T-helper 2 cell treated with Interferon-gamma antibody and Interleukin-4, amounts not matched to agents 5 μg/mL and 100 μg/mL, for 36 hours (primary cell): ENCODE results near the gene COL23A1.
"Not testable (repeated sequence)": the region's sequence is repeated elsewhere in the genome, so short reads cannot be mapped to it uniquely, and the experiment has no call there.

Source experiments
- DNase-seq: peaks from one replicate; pipeline ENCODE4 v3.0.0; 2021; ENCODE audit warnings: low spot score
- H3K27ac Mint-ChIP-seq: one replicate; pipeline ENCODE4 v1.8.0; 2021; ENCODE audit warnings: mild to moderate bottlenecking, mixed read lengths
- H3K27me3 Mint-ChIP-seq: one replicate; pipeline ENCODE4 v1.8.0; 2021; ENCODE audit warnings: low read depth, mixed read lengths
- H3K36me3 Mint-ChIP-seq: one replicate; pipeline ENCODE4 v1.8.0; 2021; ENCODE audit warnings: low read depth, mixed read lengths
- H3K4me1 Mint-ChIP-seq: one replicate; pipeline ENCODE4 v1.8.0; 2021; ENCODE audit warnings: low read depth, mixed read lengths
- H3K4me3 Mint-ChIP-seq: one replicate; pipeline ENCODE4 v1.8.0; 2022; ENCODE audit warnings: mild to moderate bottlenecking, moderate library complexity, mixed read lengths
- H3K9me3 Mint-ChIP-seq: one replicate; pipeline ENCODE4 v1.8.0; 2021; ENCODE audit warnings: mixed read lengths

COL23A1 gene

GRCh38 chr5:178302321-178302720 lies 287.9 kb downstream of the COL23A1 start:
- H3K27me3 Mint-ChIP-seq, DNase-seq, H3K9me3 Mint-ChIP-seq, H3K4me1 Mint-ChIP-seq, H3K4me3 Mint-ChIP-seq, H3K36me3 Mint-ChIP-seq, H3K27ac Mint-ChIP-seq: not testable (repeated sequence)

- no peak for DNase-seq
- Mint-ChIP-seq H3K4me1 (no peaks in the 10 kb centered on the region), H3K27me3 (no peaks in the 10 kb centered on the region), H3K4me3 (no peak overlapping the region), H3K27ac (no peak overlapping the region), H3K36me3 (no peaks in the 10 kb centered on the region), H3K9me3 (no peaks in the 10 kb centered on the region)
Observed at GRCh38 chr5:178301641-178302040, 288.6 kb downstream of the COL23A1 start.

- DNase-seq = no peak
- Mint-ChIP-seq H3K36me3 (no peaks in the 10 kb centered on the region), H3K9me3 (peaks cover 6% of the 10 kb centered on the region), H3K27me3 (no peaks in the 10 kb centered on the region), H3K4me1 (no peaks in the 10 kb centered on the region), H3K4me3 (no peak overlapping the region), H3K27ac (no peak overlapping the region)
Observed at GRCh38 chr5:178298283-178298807, 291.8 kb downstream of the COL23A1 start.

- no peak overlapping the region for H3K27ac Mint-ChIP-seq
- no peaks in the 10 kb centered on the region for H3K4me1 Mint-ChIP-seq
- DNase-seq = no peak
- no peak overlapping the region for H3K4me3 Mint-ChIP-seq
- peaks cover 6% of the 10 kb centered on the region for H3K9me3 Mint-ChIP-seq
- H3K36me3 Mint-ChIP-seq = no peaks in the 10 kb centered on the region
- no peaks in the 10 kb centered on the region for H3K27me3 Mint-ChIP-seq
Observed at GRCh38 chr5:178297751-178298150, 292.4 kb downstream of the COL23A1 start.

- no peaks in the 10 kb centered on the region for H3K4me1 Mint-ChIP-seq
- peaks cover 6% of the 10 kb centered on the region for H3K9me3 Mint-ChIP-seq
- no peaks in the 10 kb centered on the region for H3K36me3 Mint-ChIP-seq
- no peak overlapping the region for H3K4me3 Mint-ChIP-seq
- H3K27me3 Mint-ChIP-seq = no peaks in the 10 kb centered on the region
- no peak overlapping the region for H3K27ac Mint-ChIP-seq
- no peak for DNase-seq
Observed at GRCh38 chr5:178296066-178296465, 294.1 kb downstream of the COL23A1 start.

- DNase-seq = no peak
- Mint-ChIP-seq H3K4me3 (no peak overlapping the region), H3K27ac (no peak overlapping the region), H3K36me3 (no peaks in the 10 kb centered on the region), H3K4me1 (no peaks in the 10 kb centered on the region), H3K9me3 (peaks cover 6% of the 10 kb centered on the region), H3K27me3 (no peaks in the 10 kb centered on the region)
Observed at GRCh38 chr5:178295589-178295988, 294.6 kb downstream of the COL23A1 start.

GRCh38 chr5:178293815-178294214 lies 296.4 kb downstream of the COL23A1 start:
- Mint-ChIP-seq H3K36me3 (no peaks in the 10 kb centered on the region), H3K27ac (no peak overlapping the region), H3K4me3 (no peak overlapping the region), H3K9me3 (peaks cover 6% of the 10 kb centered on the region), H3K27me3 (no peaks in the 10 kb centered on the region), H3K4me1 (no peaks in the 10 kb centered on the region)
- DNase-seq = no peak

- no peaks in the 10 kb centered on the region for H3K36me3 Mint-ChIP-seq
- H3K27me3 Mint-ChIP-seq = no peaks in the 10 kb centered on the region
- no peak overlapping the region for H3K4me3 Mint-ChIP-seq
- peaks cover 6% of the 10 kb centered on the region for H3K9me3 Mint-ChIP-seq
- H3K27ac Mint-ChIP-seq = no peak overlapping the region
- DNase-seq = no peak
- H3K4me1 Mint-ChIP-seq = no peaks in the 10 kb centered on the region
Observed at GRCh38 chr5:178293400-178293799, 296.8 kb downstream of the COL23A1 start.

- H3K9me3 Mint-ChIP-seq = peaks cover 6% of the 10 kb centered on the region
- H3K36me3 Mint-ChIP-seq = no peaks in the 10 kb centered on the region
- H3K27ac Mint-ChIP-seq = no peak overlapping the region
- no peak for DNase-seq
- H3K4me1 Mint-ChIP-seq = no peaks in the 10 kb centered on the region
- no peak overlapping the region for H3K4me3 Mint-ChIP-seq
- H3K27me3 Mint-ChIP-seq = no peaks in the 10 kb centered on the region
Observed at GRCh38 chr5:178292826-178293205, 297.4 kb downstream of the COL23A1 start.

- Mint-ChIP-seq H3K4me1 (no peaks in the 10 kb centered on the region), H3K27me3 (no peaks in the 10 kb centered on the region), H3K9me3 (peaks cover 6% of the 10 kb centered on the region), H3K36me3 (no peaks in the 10 kb centered on the region), H3K27ac (no peak overlapping the region), H3K4me3 (no peak overlapping the region)
- no peak for DNase-seq
Observed at GRCh38 chr5:178291969-178292825, 298.0 kb downstream of the COL23A1 start.

- Mint-ChIP-seq H3K9me3 (peaks cover 6% of the 10 kb centered on the region), H3K27ac (no peak overlapping the region), H3K27me3 (no peaks in the 10 kb centered on the region), H3K36me3 (no peaks in the 10 kb centered on the region), H3K4me3 (no peak overlapping the region), H3K4me1 (no peaks in the 10 kb centered on the region)
- DNase-seq = no peak
Observed at GRCh38 chr5:178291161-178291561, 299.0 kb downstream of the COL23A1 start.

- no peak overlapping the region for H3K27ac Mint-ChIP-seq
- no peaks in the 10 kb centered on the region for H3K4me1 Mint-ChIP-seq
- no peak overlapping the region for H3K4me3 Mint-ChIP-seq
- peaks cover under 1% of the 10 kb centered on the region for H3K9me3 Mint-ChIP-seq
- DNase-seq = no peak
- no peaks in the 10 kb centered on the region for H3K36me3 Mint-ChIP-seq
- no peaks in the 10 kb centered on the region for H3K27me3 Mint-ChIP-seq
Observed at GRCh38 chr5:178290376-178290775, 299.8 kb downstream of the COL23A1 start.

GRCh38 chr5:178289438-178289837 lies 300.8 kb downstream of the COL23A1 start:
- no peak overlapping the region for H3K4me3 Mint-ChIP-seq
- H3K27ac Mint-ChIP-seq = no peak overlapping the region

GRCh38 chr5:178288401-178289368 lies 301.5 kb downstream of the COL23A1 start:
- Mint-ChIP-seq H3K36me3 (no peaks in the 10 kb centered on the region), H3K27me3 (no peaks in the 10 kb centered on the region), H3K4me1 (no peaks in the 10 kb centered on the region), H3K4me3 (no peak overlapping the region), H3K27ac (no peak overlapping the region), H3K9me3 (peaks cover 7% of the 10 kb centered on the region)
- no peak for DNase-seq

More at GRCh38 chr5:178289438-178289837, 300.8 kb downstream of the COL23A1 start:
- no peaks in the 10 kb centered on the region for H3K4me1 Mint-ChIP-seq
- no peaks in the 10 kb centered on the region for H3K27me3 Mint-ChIP-seq
- H3K9me3 Mint-ChIP-seq = no peaks in the 10 kb centered on the region
- DNase-seq = no peak
- no peaks in the 10 kb centered on the region for H3K36me3 Mint-ChIP-seq
